Bone marrow (tissue), 2 donors: ENCODE results near the gene MORC3.
"Not testable (repeated sequence)": the region's sequence is repeated elsewhere in the genome, so short reads cannot be mapped to it uniquely, and the experiment has no call there.

Experiments
- DNase-seq, 2 donors: peaks; one replicate each; lab custom pipeline; 2025; lab: John Stamatoyannopoulos, UW

The MORC3 gene

DNA sequence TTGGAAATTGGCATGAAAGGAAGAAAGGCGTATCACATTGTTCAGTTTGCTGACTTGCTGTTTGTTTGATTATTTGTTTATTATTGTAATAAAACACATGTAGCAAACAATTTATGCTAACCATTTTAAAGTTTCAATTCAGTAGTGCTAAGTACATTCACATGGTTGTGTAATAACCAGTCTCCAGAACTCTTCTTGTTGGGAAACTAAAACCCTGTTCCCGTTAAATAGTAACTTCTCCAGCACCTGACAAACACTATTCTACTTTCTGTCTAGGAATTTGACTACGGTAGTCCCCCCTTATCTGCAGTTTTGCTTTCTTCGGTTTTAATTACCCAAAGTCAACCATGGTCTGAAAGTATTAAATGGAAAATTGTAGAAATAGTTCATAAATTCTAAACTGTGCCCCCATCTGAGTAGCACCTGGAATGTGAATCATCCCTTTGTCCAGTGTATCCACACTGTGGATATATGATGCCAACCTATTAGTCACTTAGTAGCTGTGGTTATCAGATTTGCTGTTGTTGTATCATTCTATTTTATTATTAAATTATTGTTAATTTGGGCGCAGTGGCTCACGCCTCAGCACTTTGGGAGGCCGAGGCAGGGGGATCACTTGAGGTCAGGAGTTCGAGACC is 5.5 kb downstream of the MORC3 start:
- DNase-seq = no peak

DNA sequence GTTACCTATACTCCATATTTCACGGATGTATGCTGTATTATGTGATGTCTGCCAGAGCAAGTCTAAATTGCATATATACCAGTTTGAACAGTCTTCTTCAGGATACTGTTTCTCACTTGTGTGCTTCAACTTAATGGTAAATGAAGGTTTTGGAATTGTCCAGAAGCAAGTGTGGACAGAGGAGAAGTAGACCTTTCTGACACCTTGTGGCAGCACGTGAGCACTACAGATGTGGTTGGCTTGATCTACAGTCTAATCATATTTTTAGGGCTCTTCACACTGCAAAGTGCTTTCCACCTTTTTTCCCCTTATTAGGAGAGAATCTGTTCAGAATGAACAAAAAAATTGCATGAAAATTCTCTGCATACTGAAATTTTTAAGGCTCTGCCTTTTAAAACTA is 10.9 kb downstream of the MORC3 start:
- peak in 1 of 2 donors; percentile 25 for DNase-seq

DNA sequence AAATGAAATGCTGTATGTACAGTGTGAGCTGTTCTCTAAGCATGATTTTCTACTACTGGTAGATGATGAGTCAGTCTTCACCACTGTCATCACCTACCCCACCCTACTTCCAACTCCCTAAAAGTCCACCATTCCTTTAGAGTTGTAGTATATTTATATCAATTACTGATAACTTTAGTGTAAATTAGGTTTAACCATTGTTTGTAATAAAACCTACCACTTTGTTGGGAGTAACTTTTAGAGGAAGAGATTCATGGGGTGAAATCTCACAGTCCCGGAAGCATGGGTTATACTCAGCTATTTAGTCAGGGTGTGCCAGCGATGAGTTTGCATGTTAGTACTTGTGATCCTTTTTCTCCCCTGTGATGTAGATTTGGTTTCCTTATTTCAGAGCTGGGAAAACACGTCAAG is 17.1 kb downstream of the MORC3 start:
- DNase-seq = no peak

DNA sequence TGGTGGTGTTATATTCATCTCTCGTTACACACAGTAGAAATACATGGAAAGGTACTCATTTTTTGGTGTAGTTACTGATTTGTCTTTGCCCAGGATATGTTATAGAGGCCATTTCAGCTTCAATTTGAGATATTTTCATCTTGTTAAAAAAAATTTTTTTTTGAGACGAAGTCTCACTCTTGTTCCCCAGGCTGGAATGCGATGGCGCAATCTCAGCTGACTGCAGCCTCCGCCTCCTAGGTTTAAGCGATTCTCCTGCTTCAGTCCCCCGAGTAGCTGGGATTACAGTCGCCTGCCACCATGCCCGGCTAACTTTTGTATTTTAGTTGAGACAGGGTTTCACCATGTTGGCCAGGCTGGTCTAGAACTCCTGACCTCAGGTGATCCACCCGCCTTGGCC is 19.0 kb downstream of the MORC3 start:
- DNase-seq = no peak

DNA sequence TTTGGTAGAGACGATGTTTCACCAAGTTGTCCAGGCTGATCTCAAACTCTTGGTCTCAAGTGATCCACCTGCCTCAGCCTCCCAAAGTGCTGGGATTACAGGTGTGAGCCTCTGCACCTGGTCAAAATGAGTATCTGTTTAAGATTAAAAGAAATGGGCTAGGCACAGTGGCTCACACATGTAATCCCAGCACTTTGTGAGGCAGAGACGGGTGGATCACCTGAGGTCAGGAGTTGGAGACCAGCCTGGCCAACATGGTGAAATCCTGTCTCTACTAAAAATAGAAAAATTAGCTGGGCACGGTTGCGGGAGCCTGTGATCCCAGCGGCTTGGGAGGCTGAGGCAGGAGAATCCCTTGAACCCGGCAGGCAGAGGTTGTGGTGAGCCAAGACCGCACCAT is 22.6 kb downstream of the MORC3 start:
- DNase-seq = not testable (repeated sequence)

DNA sequence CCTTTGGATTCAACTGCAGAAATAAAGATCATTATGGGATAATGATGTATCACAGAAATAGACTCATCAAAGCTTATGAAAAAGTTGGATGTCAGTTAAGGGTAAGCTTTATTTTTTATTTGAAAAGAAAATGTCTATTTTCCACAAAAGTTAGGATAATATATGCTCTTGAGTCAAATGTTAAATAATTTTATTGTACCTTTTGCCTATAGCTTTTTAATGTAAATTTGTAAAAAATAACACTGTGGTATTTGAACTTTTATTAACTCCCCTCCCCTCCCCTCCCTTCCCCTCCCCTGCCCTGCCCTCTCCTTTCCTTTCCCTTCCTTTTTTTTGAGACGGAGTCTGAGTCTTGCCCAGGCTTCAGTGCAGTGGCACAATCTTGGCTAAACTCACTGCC is 24.9 kb downstream of the MORC3 start:
- no peak for DNase-seq

DNA sequence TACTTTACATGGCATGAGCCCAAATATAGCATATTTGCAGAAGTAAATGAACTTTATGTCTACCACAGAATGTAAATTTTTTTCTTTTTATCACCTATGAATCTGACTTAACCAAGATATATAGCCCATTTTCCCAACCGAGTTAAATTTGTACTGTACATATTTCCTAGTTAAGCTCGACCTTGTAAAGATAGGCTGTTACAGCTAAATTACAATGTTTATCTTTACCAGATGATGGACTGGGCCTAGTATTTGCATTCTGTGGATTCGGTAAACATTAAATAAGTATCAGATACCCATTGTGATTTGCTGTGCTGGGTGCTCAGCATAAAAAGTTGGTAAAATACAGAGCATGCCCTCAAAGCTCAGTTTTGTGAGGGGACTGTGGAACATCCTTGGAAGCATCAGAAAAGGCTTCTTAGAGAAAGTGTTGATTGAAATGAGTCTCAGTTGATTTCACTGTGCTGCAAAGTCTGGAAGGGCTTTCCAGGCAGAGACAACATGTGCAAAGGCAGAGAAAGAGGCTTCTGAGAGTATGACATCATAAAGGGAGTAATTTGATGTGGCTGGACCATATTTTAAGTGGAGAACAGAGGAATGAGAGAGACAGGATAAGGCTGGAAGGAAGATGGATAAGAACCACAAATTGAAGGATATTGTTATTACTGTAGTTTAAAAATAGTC is 27.4 kb downstream of the MORC3 start:
- DNase-seq = no peak

GRCh38 chr21:36347962-36348328 is 27.9 kb downstream of the MORC3 start:
- DNase-seq = no peak

DNA sequence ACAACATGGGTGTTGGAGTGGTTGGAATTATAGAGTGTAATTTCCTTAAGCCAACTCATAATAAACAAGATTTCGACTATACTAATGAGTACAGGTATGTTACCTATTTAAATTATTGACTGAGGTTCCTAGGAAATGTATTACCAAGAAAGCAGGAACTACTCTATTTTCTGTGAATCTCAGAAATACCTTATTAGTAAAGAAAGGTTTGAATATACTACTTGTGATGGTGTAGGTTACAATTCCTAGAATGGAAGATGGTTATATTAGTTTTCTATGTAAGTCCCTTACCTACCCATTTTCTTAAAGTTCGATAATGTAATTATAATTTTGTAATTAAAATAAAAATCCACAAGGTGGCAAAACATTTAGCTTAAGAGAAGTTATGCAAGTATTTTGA is 29.3 kb downstream of the MORC3 start:
- DNase-seq = no peak

DNA sequence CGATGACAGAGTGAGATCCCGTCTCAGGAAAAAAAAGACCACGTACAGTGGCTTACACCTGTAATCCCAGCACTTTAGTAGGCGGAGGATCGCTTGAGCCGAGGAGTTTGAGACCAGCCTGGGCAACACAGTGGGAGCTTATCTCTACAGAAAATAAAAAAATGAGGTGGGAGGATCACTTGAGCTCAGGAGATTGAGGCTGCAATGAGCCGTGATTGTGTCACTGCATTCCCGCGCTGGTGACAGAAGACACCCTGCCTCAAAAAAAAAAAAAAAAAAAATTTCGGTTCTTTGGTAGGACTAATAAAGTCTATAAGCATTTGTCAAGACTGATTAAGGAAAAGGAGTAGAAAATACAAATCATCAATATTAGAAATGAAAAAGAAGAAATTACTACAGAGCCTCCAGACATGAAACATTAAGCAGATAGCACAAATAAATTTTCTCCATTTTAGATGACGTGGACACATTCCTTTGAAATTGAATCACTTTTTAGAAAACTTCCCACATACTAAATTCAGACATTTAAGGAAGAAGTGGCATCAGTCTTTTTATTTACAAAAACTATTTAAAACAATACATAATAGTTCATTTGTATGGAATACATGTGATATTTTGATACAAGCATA is 30.4 kb downstream of the MORC3 start:
- DNase-seq = no peak

- DNase-seq = no peak
Observed at GRCh38 chr21:36354918-36355680, 35.1 kb downstream of the MORC3 start.

- no peak for DNase-seq
Observed at GRCh38 chr21:36355868-36356267, 35.9 kb downstream of the MORC3 start.

DNA sequence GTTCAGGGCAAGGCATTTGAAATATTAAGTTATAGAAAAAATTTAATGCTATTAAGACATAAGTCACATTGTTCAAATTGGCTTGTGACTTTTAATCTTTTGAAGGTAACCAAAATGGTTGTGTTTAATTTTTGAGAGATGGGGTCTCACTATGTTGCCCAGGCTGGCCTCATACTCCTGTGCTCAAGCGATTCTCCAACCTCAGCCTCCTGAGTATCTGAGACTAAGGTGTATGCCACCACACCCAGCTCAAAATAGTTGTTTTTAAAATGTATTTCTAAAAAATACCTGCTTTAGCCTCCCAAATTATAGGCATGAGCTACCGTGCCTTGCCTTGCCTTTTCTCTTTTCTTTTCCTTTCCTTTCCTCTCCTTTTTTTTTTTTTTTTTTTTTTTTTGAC is 39.2 kb downstream of the MORC3 start:
- DNase-seq = no peak

GRCh38 chr21:36369064-36369685 is 49.2 kb downstream of the MORC3 start:
- DNase-seq = no peak

DNA sequence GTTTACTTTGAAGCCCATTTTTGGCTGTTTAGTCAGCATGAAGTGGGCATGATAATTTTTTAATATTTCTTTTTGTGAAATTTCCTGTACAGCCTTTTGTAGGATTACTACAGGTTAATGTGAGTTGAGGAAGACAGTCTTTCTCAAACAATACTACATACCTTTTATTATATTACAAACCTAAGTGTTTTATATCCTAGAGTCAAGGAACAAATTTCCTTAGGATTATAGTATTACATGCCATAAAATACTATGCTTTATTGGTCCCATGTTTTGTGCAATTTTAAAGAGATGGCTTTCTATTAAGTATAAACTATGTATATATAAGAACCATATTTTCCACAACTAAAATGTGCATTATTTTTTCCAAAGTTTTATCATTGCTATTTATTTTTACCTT is 56.0 kb downstream of the MORC3 start:
- DNase-seq = no peak

GRCh38 chr21:36377391-36377842 is 57.4 kb downstream of the MORC3 start:
- DNase-seq = no peak

GRCh38 chr21:36379251-36379650 is 59.3 kb downstream of the MORC3 start:
- no peak for DNase-seq

DNA sequence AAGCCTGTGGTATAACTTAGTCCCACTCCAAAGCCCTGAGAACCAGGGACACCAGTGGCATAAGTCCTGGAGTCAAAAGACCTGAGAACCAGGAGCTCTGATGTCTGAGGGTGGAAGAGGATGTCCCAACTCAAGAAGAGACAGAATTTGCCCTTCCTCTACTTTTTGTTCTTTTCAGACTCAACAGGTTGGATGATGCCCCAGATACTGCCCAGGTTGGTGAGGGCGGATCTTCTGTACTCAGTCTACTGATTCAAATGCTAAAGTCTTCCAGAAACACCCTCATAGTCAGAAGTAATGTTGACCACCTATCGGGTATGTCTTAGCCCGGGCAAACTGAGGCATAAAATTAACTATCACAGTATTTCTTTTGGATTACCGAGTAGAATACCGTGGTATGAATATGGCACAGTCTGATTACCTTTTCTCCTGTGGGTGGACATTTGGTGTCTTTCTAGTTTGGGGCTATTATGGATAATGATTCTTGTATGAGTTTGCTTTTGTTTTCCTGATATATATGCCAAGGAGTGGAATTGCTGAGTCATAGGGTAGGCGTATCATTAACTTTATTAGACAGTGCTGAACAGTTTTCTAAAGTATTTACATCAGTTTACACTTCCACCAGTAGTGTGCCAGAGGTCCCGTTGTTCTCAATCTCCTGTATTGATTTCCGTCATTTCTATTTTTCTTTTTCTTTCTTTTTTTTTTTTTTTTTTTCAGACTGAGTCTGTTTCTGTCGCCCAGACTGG is 62.0 kb downstream of the MORC3 start:
- no peak for DNase-seq

DNA sequence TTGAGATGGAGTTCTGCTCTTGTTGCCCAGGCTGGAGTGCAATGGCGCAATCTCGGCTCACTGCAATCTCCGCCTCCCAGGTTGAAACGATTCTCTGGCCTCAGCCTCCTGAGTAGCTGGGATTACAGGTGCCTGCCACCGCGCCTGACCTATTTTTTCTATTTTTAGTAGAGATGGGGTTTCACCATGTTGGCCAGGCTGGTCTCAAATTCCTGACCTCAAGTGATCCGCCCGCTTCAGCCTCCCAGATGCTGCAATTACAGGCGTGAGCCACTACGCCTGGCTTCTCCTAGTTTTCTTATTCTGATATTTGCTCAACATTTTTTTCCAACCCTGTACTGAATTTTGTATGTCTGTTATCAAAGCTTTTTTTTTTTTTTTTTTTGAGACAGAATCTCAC is 62.7 kb downstream of the MORC3 start:
- not testable (repeated sequence) for DNase-seq

- DNase-seq = no peak
Observed at GRCh38 chr21:36384885-36385232, 64.9 kb downstream of the MORC3 start.

GRCh38 chr21:36385233-36386030 is 65.4 kb downstream of the MORC3 start, which contains the start of gene CHAF1B:
Gene CHAF1B (plus strand): TSS chr21:36385392. CDS start chr21:36386137, 745 bp downstream.
- peak; percentile 22 to 43 for DNase-seq
